PC-3 (cell line): ENCODE data around the gene BHLHA15.

ENCODE experiments used
- EZH2 ChIP-seq: fragments of 300-600 bp; sonication (generic); IDR thresholded peaks from one replicate; pipeline ENCODE4 v1.6.1; 2017; ENCODE audit warnings: antibody characterized with exemption, mild to moderate bottlenecking, low read length; ENCODE audit not compliant: unreplicated experiment
- TF ChIP-seq, protein P1 (sequence below): fragments of 300-600 bp; sonication (generic); conservative IDR thresholded peaks from 2 replicates; pipeline ENCODE4 v1.5.1; 2017; ENCODE audit warnings: antibody characterized with exemption, low read depth, mild to moderate bottlenecking, low read length

DNA sequence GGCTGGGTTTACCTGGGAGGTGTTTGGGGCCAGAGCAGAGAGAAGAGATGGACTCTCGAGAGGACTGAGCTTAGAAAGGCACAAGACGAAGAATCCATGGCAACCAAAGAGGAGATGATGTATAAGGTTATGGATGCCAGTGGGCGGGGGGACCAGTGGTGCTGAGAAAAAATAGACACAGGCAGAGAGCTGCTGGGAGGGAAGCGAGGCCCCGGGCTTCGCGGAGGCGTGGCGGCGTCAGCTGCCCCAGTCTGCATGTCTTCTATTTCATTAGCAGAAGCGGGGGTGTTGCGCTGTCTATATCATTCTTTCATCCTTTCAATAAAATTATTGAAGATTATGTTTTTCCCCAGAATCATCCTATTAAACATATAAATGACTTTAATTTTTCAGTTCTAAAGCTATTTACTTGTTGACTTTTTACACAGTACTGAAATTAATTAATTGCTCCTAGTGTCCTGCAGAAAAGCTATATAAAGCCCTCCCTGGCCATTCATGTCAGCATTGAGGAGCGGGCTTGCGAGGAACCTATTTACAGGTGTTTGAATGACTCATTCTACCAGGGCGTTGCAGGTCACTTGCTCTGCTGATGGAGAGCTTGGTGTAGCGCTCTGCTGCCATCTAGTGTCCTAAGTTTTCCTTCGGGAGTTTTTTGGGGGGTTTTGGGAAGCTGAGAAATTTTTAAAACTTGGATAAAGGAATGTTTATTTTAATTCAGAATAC lies 42.9 kb upstream of the BHLHA15 start:
- TF ChIP-seq, protein P1, sequence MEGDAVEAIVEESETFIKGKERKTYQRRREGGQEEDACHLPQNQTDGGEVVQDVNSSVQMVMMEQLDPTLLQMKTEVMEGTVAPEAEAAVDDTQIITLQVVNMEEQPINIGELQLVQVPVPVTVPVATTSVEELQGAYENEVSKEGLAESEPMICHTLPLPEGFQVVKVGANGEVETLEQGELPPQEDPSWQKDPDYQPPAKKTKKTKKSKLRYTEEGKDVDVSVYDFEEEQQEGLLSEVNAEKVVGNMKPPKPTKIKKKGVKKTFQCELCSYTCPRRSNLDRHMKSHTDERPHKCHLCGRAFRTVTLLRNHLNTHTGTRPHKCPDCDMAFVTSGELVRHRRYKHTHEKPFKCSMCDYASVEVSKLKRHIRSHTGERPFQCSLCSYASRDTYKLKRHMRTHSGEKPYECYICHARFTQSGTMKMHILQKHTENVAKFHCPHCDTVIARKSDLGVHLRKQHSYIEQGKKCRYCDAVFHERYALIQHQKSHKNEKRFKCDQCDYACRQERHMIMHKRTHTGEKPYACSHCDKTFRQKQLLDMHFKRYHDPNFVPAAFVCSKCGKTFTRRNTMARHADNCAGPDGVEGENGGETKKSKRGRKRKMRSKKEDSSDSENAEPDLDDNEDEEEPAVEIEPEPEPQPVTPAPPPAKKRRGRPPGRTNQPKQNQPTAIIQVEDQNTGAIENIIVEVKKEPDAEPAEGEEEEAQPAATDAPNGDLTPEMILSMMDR = peak; percentile 88
- no peak for TF ChIP-seq EZH2
